SK-N-SH (cell line): ENCODE results near the gene OR4K15. TPM values are rescaled to one million over a fixed set of nuclear protein-coding genes. Genes with fewer than 3 reads are reported as not detected.

Experiments
- CTCF ChIA-PET: fragments of 300-600, 350-600 bp; formaldehyde crosslinking; extraction: SDS; loops from one replicate; lab custom pipeline; 2021; lab: Yijun Ruan, JAX
- POLR2A ChIA-PET: fragments of 350-600 bp; sonication (Branson Sonifier 250); formaldehyde crosslinking; extraction: SDS; loops from one replicate; lab custom pipeline; 2020; ENCODE audit warnings: antibody characterized with exemption, inconsistent platforms; lab: Yijun Ruan, JAX
- DNase-seq: peaks from one replicate; pipeline ENCODE4 v3.0.0; 2012
- H2AFZ ChIP-seq: fragments of 200-600 bp; sonication (generic); 2 replicates; pipeline ENCODE4 v1.8.1; 2016; ENCODE audit warnings: antibody characterized with exemption, mild to moderate bottlenecking, low read depth
- H3F3A ChIP-seq: fragments of 200-600 bp; sonication (generic); replicated peaks from 2 replicates; pipeline ENCODE3; 2016; ENCODE audit warnings: antibody characterized with exemption, mild to moderate bottlenecking; ENCODE audit not compliant: insufficient read depth
- H3K27ac ChIP-seq, 2 experiments: fragments of 200-500 bp in 1 of 2; fragments of 200-600 bp in 1 of 2; sonication (Bioruptor generic) in 1 of 2; sonication (generic), shearing (Covaris generic) in 1 of 2; 2 replicates each; pipeline versions ENCODE4 v1.5.1 to v1.6.1; 2014 to 2016; ENCODE audit warnings: low read depth in 2 of 2, inconsistent platforms in 1 of 2, low read length in 1 of 2, mild to moderate bottlenecking in 1 of 2, mixed read lengths in 1 of 2
- H3K27me3 ChIP-seq: fragments of 200-600 bp; sonication (generic), shearing (Covaris generic); 2 replicates; pipeline ENCODE4 v1.6.1; 2016; ENCODE audit warnings: mixed run types; ENCODE audit not compliant: insufficient read depth
- H3K36me3 ChIP-seq, 2 experiments: fragments of 200-500 bp in 1 of 2; fragments of 200-600 bp in 1 of 2; sonication (Bioruptor generic) in 1 of 2; sonication (generic) in 1 of 2; replicated peaks in 1 of 2; 2 replicates each; pipeline versions ENCODE3 to v1.5.1; 2014 to 2016; ENCODE audit warnings: low read length in 1 of 2, mild to moderate bottlenecking in 1 of 2; ENCODE audit not compliant: insufficient read depth in 2 of 2, control insufficient read depth in 1 of 2
- H3K4me1 ChIP-seq, 2 experiments: fragments of 200-500 bp in 1 of 2; fragments of 200-600 bp in 1 of 2; sonication (Bioruptor generic) in 1 of 2; sonication (generic), shearing (Covaris generic) in 1 of 2; 2 replicates each; pipeline versions ENCODE4 v1.5.1 to v1.6.1; 2014 to 2016; ENCODE audit warnings: low read depth in 1 of 2, low read length in 1 of 2, mixed run types in 1 of 2; ENCODE audit not compliant: insufficient read depth in 2 of 2, control insufficient read depth in 1 of 2
- H3K4me2 ChIP-seq: fragments of 200-600 bp; sonication (generic), shearing (Covaris generic); 2 replicates; pipeline ENCODE4 v1.6.1; 2017; ENCODE audit warnings: mixed run types
- H3K4me3 ChIP-seq, 2 experiments: fragments of 200-500 bp in 1 of 2; fragments of 200-600 bp in 1 of 2; sonication (Bioruptor generic) in 1 of 2; sonication (generic), shearing (Covaris generic) in 1 of 2; 2 replicates each; pipeline versions ENCODE4 v1.5.1 to v1.8.1; 2014 to 2016; ENCODE audit warnings: low read depth in 2 of 2, inconsistent platforms in 1 of 2, low read length in 1 of 2, mild to moderate bottlenecking in 1 of 2, mixed read lengths in 1 of 2, moderate library complexity in 1 of 2
- H3K79me2 ChIP-seq: fragments of 200-600 bp; sonication (generic); 2 replicates; pipeline ENCODE4 v1.8.1; 2017; ENCODE audit warnings: mild to moderate bottlenecking; ENCODE audit not compliant: insufficient read depth
- H3K9ac ChIP-seq: fragments of 200-600 bp; sonication (generic); 2 replicates; pipeline ENCODE4 v1.6.1; 2017; ENCODE audit warnings: mixed run types
- H3K9me2 ChIP-seq: fragments of 200-600 bp; sonication (generic); 2 replicates; pipeline ENCODE4 v1.6.1; 2017; ENCODE audit warnings: mixed run types
- H3K9me3 ChIP-seq: fragments of 200-600 bp; sonication (generic); 2 replicates; pipeline ENCODE4 v1.6.1; 2017; ENCODE audit warnings: mixed run types, mild to moderate bottlenecking, moderate library complexity
- H4K20me1 ChIP-seq: fragments of 200-600 bp; sonication (generic); 2 replicates; pipeline ENCODE4 v1.6.1; 2017; ENCODE audit warnings: mild to moderate bottlenecking, mixed run types; ENCODE audit not compliant: insufficient read depth
- CHD2 ChIP-seq: fragments of 150-350 bp; IDR thresholded peaks from 2 replicates; pipeline ENCODE4 v1.6.1; 2018; ENCODE audit warnings: low read length; ENCODE audit not compliant: partially characterized antibody
- ELF1 ChIP-seq: IDR thresholded peaks from 2 replicates; pipeline ENCODE4 v1.4.0; 2012
- EP300 ChIP-seq, 2 experiments: IDR thresholded peaks; 2 replicates each; pipeline versions ENCODE4 v1.4.0 to v1.6.1; 2012; ENCODE audit warnings: borderline replicate concordance in 1 of 2, low read depth in 1 of 2, low read length in 1 of 2
- FOSL2 ChIP-seq: IDR thresholded peaks from 2 replicates; pipeline ENCODE4 v1.4.0; 2012; ENCODE audit warnings: low read depth, mild to moderate bottlenecking, moderate library complexity, borderline replicate concordance
- FOXJ3 ChIP-seq: sonication (generic); formaldehyde crosslinking; IDR thresholded peaks from 2 replicates; pipeline ENCODE4 v1.5.1; 2020; ENCODE audit warnings: mild to moderate bottlenecking, missing genetic modification reagents
- FOXM1 ChIP-seq: IDR thresholded peaks from 2 replicates; pipeline ENCODE4 v1.4.0; 2012; ENCODE audit warnings: low read depth, mild to moderate bottlenecking
- GABPA ChIP-seq: IDR thresholded peaks from 2 replicates; pipeline ENCODE4 v1.4.0; 2012; ENCODE audit warnings: low read depth, mild to moderate bottlenecking
- GATA2 ChIP-seq: sonication (generic); formaldehyde crosslinking; IDR thresholded peaks from 2 replicates; pipeline ENCODE4 v1.5.0; 2020; ENCODE audit warnings: mild to moderate bottlenecking, missing genetic modification reagents
- IRF3 ChIP-seq: fragments of 150-350 bp; IDR thresholded peaks from 2 replicates; pipeline ENCODE4 v1.6.1; 2016; ENCODE audit warnings: mild to moderate bottlenecking, low read depth, low read length
- JUND ChIP-seq: IDR thresholded peaks from 2 replicates; pipeline ENCODE4 v1.4.0; 2012
- MEF2A ChIP-seq: IDR thresholded peaks from 2 replicates; pipeline ENCODE4 v1.4.0; 2012; ENCODE audit warnings: low read depth, borderline replicate concordance
- NFIC ChIP-seq: IDR thresholded peaks from 2 replicates; pipeline ENCODE4 v1.4.0; 2012; ENCODE audit warnings: borderline replicate concordance
- NRF1 ChIP-seq: IDR thresholded peaks from 2 replicates; pipeline ENCODE4 v1.6.1; 2012; ENCODE audit warnings: low read depth, mild to moderate bottlenecking, low read length
- POLR2AphosphoS5 ChIP-seq: IDR thresholded peaks from 2 replicates; pipeline ENCODE4 v1.6.1; 2012; ENCODE audit warnings: low read depth, low read length
- REST ChIP-seq: IDR thresholded peaks from 2 replicates; pipeline ENCODE4 v1.6.1; 2012; ENCODE audit warnings: mild to moderate bottlenecking, low read depth, low read length, moderate library complexity
- TAF1 ChIP-seq: IDR thresholded peaks from 2 replicates; pipeline ENCODE4 v1.6.1; 2012; ENCODE audit warnings: low read depth, mild to moderate bottlenecking, low read length, moderate library complexity, borderline replicate concordance
- TCF12 ChIP-seq: IDR thresholded peaks from 2 replicates; pipeline ENCODE4 v1.4.0; 2012
- TEAD4 ChIP-seq: IDR thresholded peaks from 2 replicates; pipeline ENCODE4 v1.4.0; 2012; ENCODE audit warnings: mild to moderate bottlenecking, borderline replicate concordance; ENCODE audit not compliant: insufficient read depth
- YY1 ChIP-seq: IDR thresholded peaks from 2 replicates; pipeline ENCODE4 v1.4.0; 2012; ENCODE audit warnings: low read depth, mild to moderate bottlenecking
- ZBTB33 ChIP-seq: IDR thresholded peaks from 2 replicates; pipeline ENCODE4 v1.4.0; 2012; ENCODE audit warnings: low read depth, borderline replicate concordance
- WGBS: methylation state at CpG from one replicate; pipeline ENCODE4 v1.1.6; 2017; ENCODE audit warnings: low lambda C conversion rate; 5-methylcytosine and 5-hydroxymethylcytosine counted together
- polyA plus RNA-seq, 3 experiments: library from polyadenylated mRNA; depleted of rRNA; stranded (reverse); fragments of >200 nt; gene quantifications; 2 replicates each; pipeline ENCODE4 v1.2.3, GENCODE V29; 2012

The OR4K15 gene
- polyA plus RNA-seq, 1 of the 3 experiments (the other 2 are of a cell fraction), result not detected

- H3K79me2 ChIP-seq, result no peaks in the 10 kb centered on the region
- H3K9me3 ChIP-seq, result no peaks in the 10 kb centered on the region
- no peak overlapping the region for H3K4me2 ChIP-seq
- 0 out of 2 replicates have a peak, but pooled peaks cover 3% of the 10 kb centered on the region for H3K9me2 ChIP-seq
- no peaks in the 10 kb centered on the region for H3F3A ChIP-seq
- DNase-seq, result no peak
- H3K27me3 ChIP-seq, result no peaks in the 10 kb centered on the region
- no peaks in the 10 kb centered on the region for H4K20me1 ChIP-seq
- H3K27ac ChIP-seq, result no peak overlapping the region
- H3K36me3 ChIP-seq, result no peaks in the 10 kb centered on the region
- no peak overlapping the region for H2AFZ ChIP-seq
- H3K4me3 ChIP-seq, result no peak overlapping the region
- no peaks in the 10 kb centered on the region for H3K4me1 ChIP-seq
- POLR2A ChIA-PET, result no interaction called here
- CTCF ChIA-PET, result no interaction called here
- H3K9ac ChIP-seq, result no peak overlapping the region
- no peak for TF ChIP-seq GATA2 (CRISPR knock-in tag)
- TF ChIP-seq FOXJ3 (CRISPR knock-in tag), result no peak
- no peak for TF ChIP-seq TEAD4
- no peak for TF ChIP-seq ELF1
- TF ChIP-seq YY1, result no peak
- no peak for TF ChIP-seq ZBTB33
- no peak for TF ChIP-seq TAF1
- no peak for TF ChIP-seq IRF3
- WGBS, result 20% methylated on average over 7 of the region's 7 CpGs
Measured at GRCh38 chr14:20002319-20002718, 26.9 kb downstream of the OR4K15 start.

- H3K9ac ChIP-seq, result no peak overlapping the region
- no peaks in the 10 kb centered on the region for H3K4me1 ChIP-seq
- ChIA-PET POLR2A (no interaction called here), CTCF (no interaction called here)
- no peak overlapping the region for H2AFZ ChIP-seq
- no peak overlapping the region for H3K27ac ChIP-seq
- H3K9me2 ChIP-seq, result 0 out of 2 replicates have a peak, but pooled peaks cover 3% of the 10 kb centered on the region
- H3K36me3 ChIP-seq, result no peaks in the 10 kb centered on the region
- H4K20me1 ChIP-seq, result no peaks in the 10 kb centered on the region
- no peak for DNase-seq
- no peak overlapping the region for H3K4me2 ChIP-seq
- no peak for TF ChIP-seq POLR2AphosphoS5
- TF ChIP-seq EP300 (IDR thresholded peaks at IDR 0.05; ENCODE audit: borderline replicate concordance in 1 of 2, low read depth in 1 of 2, low read length in 1 of 2), result no peak
- TF ChIP-seq MEF2A, result no peak
- TF ChIP-seq FOSL2, result no peak
- no peak for TF ChIP-seq FOXM1
- TF ChIP-seq NRF1, result no peak
- TF ChIP-seq JUND, result no peak
- no peak for TF ChIP-seq CHD2
- TF ChIP-seq REST, result no peak
- TF ChIP-seq TCF12, result no peak
- no peak for TF ChIP-seq TAF1
- TF ChIP-seq NFIC, result no peak
- no peak for TF ChIP-seq GABPA
- H3F3A ChIP-seq, result peaks cover 3% of the 10 kb centered on the region
- no peak overlapping the region for H3K4me3 ChIP-seq
- H3K9me3 ChIP-seq, result no peaks in the 10 kb centered on the region
- no peaks in the 10 kb centered on the region for H3K27me3 ChIP-seq
- no peaks in the 10 kb centered on the region for H3K79me2 ChIP-seq
Measured at GRCh38 chr14:20008156-20008555, 32.8 kb downstream of the OR4K15 start.
